ENCODE results near the gene MRPL27.
"Not testable (repeated sequence)": the region's sequence is repeated elsewhere in the genome, so short reads cannot be mapped to it uniquely, and the experiment has no call there.

The MRPL27 gene

DNA sequence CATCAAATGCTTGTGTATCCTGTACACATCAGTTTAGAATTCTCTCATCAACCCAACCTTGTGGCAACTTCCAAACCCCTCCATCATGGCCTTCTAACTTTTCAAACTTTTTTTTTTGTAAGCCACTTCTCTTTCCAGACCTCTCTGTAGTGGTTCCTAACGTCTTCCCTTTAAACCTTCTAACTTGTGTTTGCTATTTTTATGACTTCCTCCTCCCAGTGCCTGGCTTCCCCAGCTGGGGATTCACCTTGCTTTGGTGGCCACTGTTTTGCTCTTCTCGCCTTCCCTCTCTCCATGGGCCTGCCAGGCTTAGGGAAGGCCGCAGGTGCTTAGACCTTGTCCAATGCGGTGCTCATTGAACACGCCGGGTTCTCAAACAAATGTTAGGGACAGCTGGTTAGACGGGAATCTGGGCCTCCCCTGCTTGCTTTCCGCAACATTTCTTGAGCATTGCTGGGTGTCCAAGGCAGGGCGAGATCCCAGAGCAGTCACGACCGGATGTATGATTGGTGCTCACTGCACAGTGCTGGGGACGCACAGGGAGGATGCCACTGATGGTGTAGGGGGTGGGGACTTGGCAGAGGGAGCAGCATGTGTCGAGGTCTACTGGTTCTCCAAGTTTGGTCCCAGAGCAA is 28.1 kb downstream of the MRPL27 start:
- Histone ChIP-seq H3K4me1 (ENCODE audit: low read depth, poor library complexity, severe bottlenecking) (peaks cover 7% of the 10 kb centered on the region), H3K27ac (no peak overlapping the region), H3K9ac (no peak overlapping the region), H3K36me3 (ENCODE audit: insufficient read depth) (no peaks in the 10 kb centered on the region), H4K20me1 (ENCODE audit: insufficient read depth) (no peaks in the 10 kb centered on the region), H3K4me3 (IDR thresholded peaks at IDR 0.05; ENCODE audit: insufficient read depth, low read depth, low read length) (no peak overlapping the region), H3K27me3 (ENCODE audit: insufficient read depth, low read depth) (no peaks in the 10 kb centered on the region), H3K79me2 (ENCODE audit: insufficient read depth, low read depth) (peaks cover 21% of the 10 kb centered on the region; the same call in 1 of the 2 replicates), H2AFZ (ENCODE audit: low read depth) (peak overlapping the region; percentile 96; the same call in 1 of the 2 replicates), H3K4me2 (no peak overlapping the region; the same call in 1 of the 2 replicates)
- TF ChIP-seq, protein P1, sequence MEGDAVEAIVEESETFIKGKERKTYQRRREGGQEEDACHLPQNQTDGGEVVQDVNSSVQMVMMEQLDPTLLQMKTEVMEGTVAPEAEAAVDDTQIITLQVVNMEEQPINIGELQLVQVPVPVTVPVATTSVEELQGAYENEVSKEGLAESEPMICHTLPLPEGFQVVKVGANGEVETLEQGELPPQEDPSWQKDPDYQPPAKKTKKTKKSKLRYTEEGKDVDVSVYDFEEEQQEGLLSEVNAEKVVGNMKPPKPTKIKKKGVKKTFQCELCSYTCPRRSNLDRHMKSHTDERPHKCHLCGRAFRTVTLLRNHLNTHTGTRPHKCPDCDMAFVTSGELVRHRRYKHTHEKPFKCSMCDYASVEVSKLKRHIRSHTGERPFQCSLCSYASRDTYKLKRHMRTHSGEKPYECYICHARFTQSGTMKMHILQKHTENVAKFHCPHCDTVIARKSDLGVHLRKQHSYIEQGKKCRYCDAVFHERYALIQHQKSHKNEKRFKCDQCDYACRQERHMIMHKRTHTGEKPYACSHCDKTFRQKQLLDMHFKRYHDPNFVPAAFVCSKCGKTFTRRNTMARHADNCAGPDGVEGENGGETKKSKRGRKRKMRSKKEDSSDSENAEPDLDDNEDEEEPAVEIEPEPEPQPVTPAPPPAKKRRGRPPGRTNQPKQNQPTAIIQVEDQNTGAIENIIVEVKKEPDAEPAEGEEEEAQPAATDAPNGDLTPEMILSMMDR (conservative IDR thresholded peaks at IDR 0.05; ENCODE audit: low read depth, low read length), result no peak

DNA sequence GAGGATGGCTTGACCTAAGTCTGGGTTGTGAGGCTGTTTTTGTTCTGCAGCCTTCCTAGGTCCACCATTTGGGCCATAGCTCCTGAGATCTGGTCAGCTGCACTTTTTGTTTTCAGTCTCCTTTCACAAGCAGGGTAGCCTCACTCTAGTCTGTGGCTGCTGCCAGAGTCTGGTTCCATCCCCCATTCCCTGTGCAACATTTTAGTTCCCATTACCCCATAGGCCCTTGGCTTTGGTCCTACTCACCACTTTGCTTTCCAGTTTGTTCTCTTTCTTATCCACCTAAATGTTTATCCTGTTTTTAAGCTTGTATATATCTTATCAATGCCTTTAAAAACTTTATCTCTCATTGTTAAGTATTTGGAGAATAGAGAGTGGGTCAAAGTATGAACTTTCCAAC is 33.6 kb downstream of the MRPL27 start:
- no peaks in the 10 kb centered on the region for H3K79me2 ChIP-seq (ENCODE audit: insufficient read depth, low read depth)
- no peak overlapping the region for H3K4me3 ChIP-seq (IDR thresholded peaks at IDR 0.05; ENCODE audit: insufficient read depth, low read depth, low read length)
- H3K27ac ChIP-seq, result no peak overlapping the region
- no peak overlapping the region for H3K4me2 ChIP-seq
- H4K20me1 ChIP-seq (ENCODE audit: insufficient read depth), result no peaks in the 10 kb centered on the region
- H3K4me1 ChIP-seq (ENCODE audit: low read depth, poor library complexity, severe bottlenecking), result no peaks in the 10 kb centered on the region
- H3K27me3 ChIP-seq (ENCODE audit: insufficient read depth, low read depth), result no peaks in the 10 kb centered on the region
- H3K9ac ChIP-seq, result no peak overlapping the region
- TF ChIP-seq, protein P1 (conservative IDR thresholded peaks at IDR 0.05; ENCODE audit: low read depth, low read length), result no peak
- no peaks in the 10 kb centered on the region for H3K36me3 ChIP-seq (ENCODE audit: insufficient read depth)
- H2AFZ ChIP-seq (ENCODE audit: low read depth), result no peak overlapping the region

DNA sequence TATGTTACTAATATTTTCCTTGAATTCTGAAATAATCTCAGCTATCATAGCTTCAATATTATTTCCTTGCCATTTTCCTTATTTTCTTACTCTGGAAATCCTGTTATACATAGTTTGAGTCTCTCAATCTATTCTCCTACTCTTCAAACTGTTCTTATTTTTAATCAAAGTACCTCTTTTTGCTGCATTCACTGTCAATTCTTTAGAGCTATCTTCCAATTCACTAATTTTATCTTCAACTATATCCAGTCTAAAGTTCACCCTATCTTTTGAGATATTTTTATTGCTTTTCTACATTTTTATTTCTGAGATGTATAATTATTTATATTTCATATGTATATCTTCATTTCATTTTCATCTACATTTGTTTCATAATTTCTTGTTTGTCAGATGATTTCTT is 34.3 kb downstream of the MRPL27 start:
- no peaks in the 10 kb centered on the region for H3K79me2 ChIP-seq (ENCODE audit: insufficient read depth, low read depth)
- H3K27ac ChIP-seq, result no peak overlapping the region
- TF ChIP-seq, protein P1 (conservative IDR thresholded peaks at IDR 0.05; ENCODE audit: low read depth, low read length), result no peak
- H3K4me3 ChIP-seq (IDR thresholded peaks at IDR 0.05; ENCODE audit: insufficient read depth, low read depth, low read length), result no peak overlapping the region
- H3K36me3 ChIP-seq (ENCODE audit: insufficient read depth), result no peaks in the 10 kb centered on the region
- no peaks in the 10 kb centered on the region for H4K20me1 ChIP-seq (ENCODE audit: insufficient read depth)
- H3K9ac ChIP-seq, result no peak overlapping the region
- no peaks in the 10 kb centered on the region for H3K4me1 ChIP-seq (ENCODE audit: low read depth, poor library complexity, severe bottlenecking)
- no peaks in the 10 kb centered on the region for H3K27me3 ChIP-seq (ENCODE audit: insufficient read depth, low read depth)
- H2AFZ ChIP-seq (ENCODE audit: low read depth), result no peak overlapping the region
- H3K4me2 ChIP-seq, result no peak overlapping the region

DNA sequence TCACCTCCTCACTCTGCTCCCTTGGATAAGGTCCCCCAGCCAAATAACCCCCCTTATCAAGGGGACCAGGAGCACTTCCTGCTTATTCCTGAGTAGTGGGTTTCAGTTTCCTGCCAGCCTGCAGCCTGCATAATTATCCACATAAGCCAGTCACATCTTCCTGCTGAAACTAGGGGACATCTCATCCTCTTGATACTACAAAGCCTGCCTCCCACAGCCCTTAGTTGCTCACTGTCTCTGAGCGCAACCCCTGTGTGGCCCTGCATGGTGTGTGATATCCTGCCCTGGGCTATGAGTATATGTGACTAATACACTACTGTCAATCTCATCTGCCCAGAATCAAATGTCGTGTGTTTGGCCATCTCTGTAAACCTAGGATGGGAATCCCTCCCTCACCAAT is 35.0 kb downstream of the MRPL27 start:
- no peaks in the 10 kb centered on the region for H3K36me3 ChIP-seq (ENCODE audit: insufficient read depth)
- no peak overlapping the region for H3K4me3 ChIP-seq (IDR thresholded peaks at IDR 0.05; ENCODE audit: insufficient read depth, low read depth, low read length)
- H3K9ac ChIP-seq, result no peak overlapping the region
- no peaks in the 10 kb centered on the region for H3K79me2 ChIP-seq (ENCODE audit: insufficient read depth, low read depth)
- no peak overlapping the region for H3K27ac ChIP-seq
- H3K4me2 ChIP-seq, result no peak overlapping the region
- no peak overlapping the region for H2AFZ ChIP-seq (ENCODE audit: low read depth)
- no peaks in the 10 kb centered on the region for H4K20me1 ChIP-seq (ENCODE audit: insufficient read depth)
- no peaks in the 10 kb centered on the region for H3K4me1 ChIP-seq (ENCODE audit: low read depth, poor library complexity, severe bottlenecking)
- no peaks in the 10 kb centered on the region for H3K27me3 ChIP-seq (ENCODE audit: insufficient read depth, low read depth)
- TF ChIP-seq, protein P1 (conservative IDR thresholded peaks at IDR 0.05; ENCODE audit: low read depth, low read length), result no peak

DNA sequence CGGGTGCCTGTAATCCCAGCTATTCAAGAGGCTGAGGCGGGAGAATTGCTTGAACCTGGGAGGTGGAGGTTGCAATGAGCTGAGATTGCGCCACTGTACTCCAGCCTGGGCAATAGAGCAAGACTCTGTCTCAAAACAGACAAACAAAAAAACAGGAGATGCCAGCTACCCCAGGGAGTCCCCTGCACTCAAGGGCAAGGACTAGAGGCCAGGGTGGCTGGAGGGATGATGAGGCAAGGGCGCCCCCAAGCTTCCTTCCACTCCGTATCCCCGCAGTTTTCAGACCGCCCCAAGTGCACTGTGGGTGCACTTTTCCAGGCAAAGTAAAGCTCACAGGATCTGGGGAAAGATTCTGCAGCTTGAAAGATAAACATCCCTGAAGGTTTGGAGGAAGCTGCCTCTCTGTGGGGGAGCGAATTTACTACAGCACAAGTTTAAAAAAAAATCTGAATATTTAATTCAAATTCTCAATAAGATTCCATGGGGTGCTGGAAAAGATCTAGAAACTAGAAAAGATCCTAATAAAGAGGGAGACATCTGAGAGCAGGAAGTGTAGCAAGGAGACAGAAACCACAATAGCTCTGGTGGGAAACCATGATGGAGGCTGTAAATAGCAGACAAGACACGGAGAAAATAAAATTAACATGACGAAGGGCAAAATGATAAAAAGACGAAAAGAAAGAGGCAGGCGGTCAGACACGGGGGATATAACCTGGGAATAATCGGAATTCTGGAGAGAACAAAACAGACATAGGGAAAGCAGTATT is 39.5 kb downstream of the MRPL27 start:
- H3K36me3 ChIP-seq (ENCODE audit: insufficient read depth); H3K79me2 ChIP-seq (ENCODE audit: insufficient read depth, low read depth); H3K9ac ChIP-seq; H3K27me3 ChIP-seq (ENCODE audit: insufficient read depth, low read depth); H3K4me2 ChIP-seq; H3K27ac ChIP-seq; H2AFZ ChIP-seq (ENCODE audit: low read depth); H3K4me1 ChIP-seq (ENCODE audit: low read depth, poor library complexity, severe bottlenecking); H3K4me3 ChIP-seq (IDR thresholded peaks at IDR 0.05; ENCODE audit: insufficient read depth, low read depth, low read length); H4K20me1 ChIP-seq (ENCODE audit: insufficient read depth): not testable (repeated sequence)

All from KMS-11 (cell line).